GM19395 (cell line): ENCODE measurements around the gene GNAQ.
"Not testable (repeated sequence)": the region's sequence is repeated elsewhere in the genome, so short reads cannot be mapped to it uniquely, and the experiment has no call there.

ENCODE experiments used
- ATAC-seq: cut with Tn5 transposase; IDR thresholded peaks from one replicate; pipeline ENCODE4 v1.9.1; 2021; ENCODE audit warnings: mild to moderate bottlenecking, moderate library complexity; ENCODE audit not compliant: unreplicated experiment

GNAQ gene

GRCh38 chr9:77883133-77883532 lies 148.5 kb downstream of the GNAQ start:
- ATAC-seq, result no peak

GRCh38 chr9:77882294-77882693 lies 149.3 kb downstream of the GNAQ start:
- no peak for ATAC-seq

- ATAC-seq, result not testable (repeated sequence)
Observed at GRCh38 chr9:77881634-77882033, 150.0 kb downstream of the GNAQ start.

- ATAC-seq, result no peak
Observed at GRCh38 chr9:77881111-77881510, 150.5 kb downstream of the GNAQ start.

- ATAC-seq, result no peak
Observed at GRCh38 chr9:77879437-77879943, 152.1 kb downstream of the GNAQ start.

- ATAC-seq, result not testable (repeated sequence)
Observed at GRCh38 chr9:77878793-77879192, 152.8 kb downstream of the GNAQ start.

GRCh38 chr9:77877976-77878375 lies 153.6 kb downstream of the GNAQ start:
- no peak for ATAC-seq

GRCh38 chr9:77876590-77876989 lies 155.0 kb downstream of the GNAQ start:
- no peak for ATAC-seq

- no peak for ATAC-seq
Observed at GRCh38 chr9:77876091-77876490, 155.5 kb downstream of the GNAQ start.

- no peak for ATAC-seq
Observed at GRCh38 chr9:77872863-77873262, 158.7 kb downstream of the GNAQ start.

GRCh38 chr9:77872177-77872576 lies 159.4 kb downstream of the GNAQ start:
- ATAC-seq, result no peak

- ATAC-seq, result no peak
Observed at GRCh38 chr9:77871483-77871882, 160.1 kb downstream of the GNAQ start.

- no peak for ATAC-seq
Observed at GRCh38 chr9:77866878-77867277, 164.7 kb downstream of the GNAQ start.

- ATAC-seq, result no peak
Observed at GRCh38 chr9:77865385-77866047, 166.1 kb downstream of the GNAQ start.

GRCh38 chr9:77864211-77864889 lies 167.3 kb downstream of the GNAQ start:
- no peak for ATAC-seq

- ATAC-seq, result not testable (repeated sequence)
Observed at GRCh38 chr9:77863638-77864037, 168.0 kb downstream of the GNAQ start.

- ATAC-seq, result not testable (repeated sequence)
Observed at GRCh38 chr9:77860953-77861352, 170.7 kb downstream of the GNAQ start.

GRCh38 chr9:77857513-77858259 lies 173.9 kb downstream of the GNAQ start:
- ATAC-seq, result no peak

- no peak for ATAC-seq
Observed at GRCh38 chr9:77856615-77857014, 175.0 kb downstream of the GNAQ start.

- ATAC-seq, result no peak
Observed at GRCh38 chr9:77854916-77855311, 176.7 kb downstream of the GNAQ start.

GRCh38 chr9:77854258-77854915 lies 177.2 kb downstream of the GNAQ start:
- no peak for ATAC-seq
